GM20431 (cell line): ENCODE results near the gene EYS.

ENCODE experiments used
- in situ Hi-C: fragments of 300-500 bp; cut with MseI, MboI; formaldehyde crosslinking; loops from one replicate; pipeline ENCODE4 v1.15.0; 2020; ENCODE audit warnings: low sequenced_read_pairs; ENCODE audit not compliant: unreplicated experiment

EYS gene

DNA sequence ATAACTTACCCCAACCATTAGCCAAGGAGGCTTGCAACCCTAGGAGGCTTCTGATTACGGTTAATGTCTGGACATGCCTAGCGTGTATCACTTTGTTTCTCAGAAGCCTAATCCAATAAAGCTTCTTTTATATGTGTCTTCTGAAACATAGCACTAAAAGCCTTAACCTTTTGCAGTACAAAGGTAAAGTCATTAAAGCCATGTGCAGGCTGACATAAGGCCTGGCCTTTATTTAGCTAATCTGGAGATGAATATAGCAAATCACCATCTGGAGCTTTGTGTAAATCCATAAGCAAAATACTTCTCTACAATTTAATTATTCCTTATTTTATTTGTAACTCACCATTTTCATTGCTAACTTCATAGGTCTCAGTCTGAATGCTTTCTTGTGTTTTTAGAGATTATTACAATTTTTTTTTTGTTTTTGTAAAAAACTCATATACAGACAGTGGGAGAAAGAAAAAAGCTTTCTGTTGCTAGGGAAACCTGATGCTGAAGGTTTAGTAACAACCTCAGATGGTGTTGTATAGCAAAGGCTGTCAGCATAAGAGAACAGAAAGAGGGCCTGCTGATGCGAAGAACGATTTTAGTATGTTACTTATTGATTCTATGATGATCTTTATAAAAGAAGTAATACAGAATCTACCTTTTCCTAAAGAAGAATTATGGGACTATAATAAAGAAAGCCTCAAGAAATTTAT lies at the start of gene EYS:
Gene EYS (minus strand): TSS at position 101 of the 701 bp plus-strand sequence. CDS start 211,816 bp downstream, outside the sequence.
- in situ Hi-C loops, result no loop called here

DNA sequence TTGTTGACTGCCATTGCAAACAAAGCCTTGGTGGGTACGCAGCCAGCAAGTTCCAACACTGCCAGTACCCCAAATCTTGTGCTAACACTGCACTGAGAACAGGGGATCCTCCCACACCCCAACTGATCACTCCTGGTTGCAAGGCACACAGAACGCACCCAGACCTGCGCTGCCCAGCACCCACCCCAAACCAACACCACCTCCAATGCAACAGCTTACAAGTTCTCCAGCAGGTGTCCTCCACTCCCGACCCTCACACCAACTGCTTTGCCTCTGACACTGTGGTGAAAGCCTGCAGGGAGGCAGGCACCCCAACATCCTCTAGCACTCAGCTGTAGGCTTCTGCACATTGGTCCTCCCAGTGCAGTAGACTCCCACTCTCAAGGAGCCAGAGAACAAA lies 39.3 kb upstream of the EYS start:
- in situ Hi-C loops, result no loop called here

- in situ Hi-C loops, result no loop called here
Measured at GRCh38 chr6:65745614-65746013, 38.6 kb upstream of the EYS start.

GRCh38 chr6:65728879-65729479 lies 22.0 kb upstream of the EYS start:
- in situ Hi-C loops, result no loop called here

DNA sequence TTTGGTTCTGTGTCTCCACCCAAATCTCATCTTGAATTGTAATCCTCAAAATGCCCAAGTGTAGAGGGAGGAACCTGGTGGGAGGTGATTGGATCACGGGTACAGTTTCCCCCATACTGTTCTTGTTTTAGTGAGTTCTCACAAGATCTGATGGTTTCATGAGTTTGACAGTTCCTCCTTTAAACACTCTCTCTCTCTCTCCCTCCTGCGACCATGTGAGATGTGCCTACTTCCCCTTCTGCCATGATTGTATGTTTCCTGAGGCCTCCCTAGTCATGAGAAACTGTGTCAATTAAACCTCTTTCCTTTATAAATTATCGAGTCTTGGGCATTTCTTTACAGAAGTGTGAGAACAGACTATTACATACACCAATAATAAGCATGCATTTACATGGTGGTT lies 12.1 kb upstream of the EYS start:
- in situ Hi-C loops, result no loop called here

DNA sequence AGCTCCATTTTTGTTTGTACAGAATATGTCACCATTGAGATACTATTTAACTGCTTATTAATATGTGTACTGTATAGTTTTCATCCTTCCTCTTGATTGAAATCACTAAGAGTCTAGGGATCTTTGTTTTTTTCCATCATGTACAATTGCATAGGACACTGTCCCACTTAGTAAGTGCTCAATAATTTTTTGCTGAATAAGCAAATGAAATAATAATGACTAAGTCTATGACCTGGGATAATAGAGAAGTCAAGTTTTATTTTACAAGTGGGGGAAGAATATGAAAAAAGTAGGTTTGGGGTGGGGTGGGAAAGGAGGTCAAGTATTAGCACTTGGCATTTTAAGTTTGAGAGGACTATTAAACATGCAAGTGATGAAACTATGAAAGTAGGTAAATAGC lies 4.5 kb upstream of the EYS start:
- in situ Hi-C loops, result no loop called here

DNA sequence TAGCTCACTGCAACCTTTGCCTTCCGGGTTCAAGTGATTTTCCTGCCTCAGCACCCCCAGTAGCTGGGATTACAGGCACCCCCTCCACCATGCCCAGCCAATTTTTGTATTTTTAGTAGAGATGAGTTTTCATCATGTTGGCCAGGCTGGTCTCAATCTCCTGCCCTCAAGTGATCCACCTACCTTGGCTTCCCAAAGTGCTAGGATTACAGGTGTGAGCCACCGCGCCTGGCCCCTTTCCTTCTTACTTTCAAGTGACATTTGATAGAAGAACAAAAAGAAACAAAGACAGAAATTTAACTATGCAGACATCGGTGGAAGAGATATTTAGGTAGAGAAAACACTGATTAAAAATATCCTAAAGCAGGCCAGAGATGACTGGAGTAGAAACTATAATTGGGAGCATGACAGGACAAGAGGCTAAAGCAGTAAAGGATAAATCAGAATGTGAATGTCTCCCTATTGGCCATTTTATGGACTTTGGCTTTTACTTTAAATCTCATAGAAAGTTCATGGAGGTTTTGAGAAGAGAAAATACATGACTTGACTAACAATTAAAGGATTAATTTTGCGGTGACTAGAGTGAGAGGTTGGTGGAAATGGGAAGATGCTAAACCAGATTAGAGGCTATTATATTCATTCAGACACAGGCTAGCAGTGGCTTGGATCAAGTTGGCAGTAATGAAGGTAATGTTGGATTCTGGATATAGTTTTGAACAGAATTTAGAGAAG lies 2.2 kb upstream of the EYS start:
- in situ Hi-C loops, result no loop called here

DNA sequence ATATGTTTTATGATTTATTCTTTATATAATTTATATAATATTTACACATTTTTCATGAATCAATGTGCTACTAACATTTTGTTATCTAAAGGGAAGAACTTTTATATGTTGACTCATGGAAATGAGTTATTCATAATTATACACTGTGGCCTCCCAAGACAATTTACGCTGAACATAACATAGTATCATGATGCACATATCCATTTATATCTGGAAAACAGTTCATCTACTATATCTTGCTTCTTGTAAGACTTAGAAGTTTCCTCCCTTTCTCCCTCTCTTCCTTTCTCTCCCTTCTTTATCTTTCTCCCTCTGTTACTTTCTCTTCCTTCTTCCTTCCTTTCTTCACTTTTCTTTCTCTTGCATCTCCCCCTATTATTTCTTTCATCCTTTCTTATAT lies 1.1 kb upstream of the EYS start:
- in situ Hi-C loops, result no loop called here

DNA sequence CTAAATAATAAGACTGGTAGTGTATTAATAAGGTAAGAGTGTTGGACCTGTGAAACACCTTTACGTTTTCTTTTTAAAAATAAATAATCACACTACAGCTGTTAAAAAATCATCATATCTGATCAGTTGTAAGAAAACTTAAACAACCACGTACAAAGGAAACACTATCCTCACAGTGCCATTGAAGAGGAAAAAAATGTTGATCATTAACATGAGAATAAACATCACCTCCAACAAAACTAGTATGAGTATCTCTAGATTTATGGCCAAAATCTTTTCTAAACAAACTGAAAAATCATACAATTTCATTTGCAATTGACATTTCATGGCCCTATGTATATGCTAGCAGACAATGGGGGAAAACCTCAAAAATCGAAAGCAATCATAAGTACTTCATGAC lies 590 bp downstream of the EYS start:
- in situ Hi-C loops, result no loop called here

GRCh38 chr6:65701325-65701724 lies 5.7 kb downstream of the EYS start:
- in situ Hi-C loops, result no loop called here

DNA sequence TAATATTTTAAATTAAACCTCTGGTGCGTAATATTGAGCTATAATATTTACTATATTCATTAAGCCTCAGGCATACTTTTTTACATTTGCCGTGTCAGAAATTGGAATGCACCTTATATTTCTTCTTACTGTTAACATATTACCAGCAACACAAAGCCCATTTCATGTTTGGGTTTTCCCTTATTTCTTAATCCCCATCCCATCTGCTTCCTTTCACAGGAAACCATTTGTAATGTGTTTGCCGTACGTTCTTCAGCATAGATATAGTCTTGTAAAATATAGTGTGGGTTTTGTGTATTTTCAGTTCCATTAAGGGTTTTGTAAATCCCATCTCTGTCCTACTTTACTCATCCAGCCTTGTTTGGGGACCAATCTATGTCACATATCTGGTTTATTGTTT lies 6.5 kb downstream of the EYS start:
- in situ Hi-C loops, result no loop called here

DNA sequence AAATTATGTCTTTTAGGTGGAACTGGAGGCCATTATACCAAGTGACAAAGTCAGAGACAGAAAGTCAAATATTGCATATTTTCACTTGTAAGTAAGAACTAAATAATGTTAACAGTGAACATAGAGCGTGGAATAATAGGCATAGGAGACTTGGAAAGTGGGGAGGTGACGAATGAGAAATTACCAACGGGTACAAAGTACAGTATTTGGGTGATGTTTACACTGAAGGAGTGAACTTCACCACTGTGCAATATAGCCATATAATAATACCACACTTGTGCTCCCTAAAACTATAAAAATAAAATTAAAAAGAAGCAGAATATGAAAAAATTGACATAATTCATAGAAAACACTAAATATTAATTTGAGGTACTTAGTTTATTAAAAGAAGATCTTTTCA lies 14.9 kb downstream of the EYS start:
- in situ Hi-C loops, result no loop called here

- in situ Hi-C loops, result no loop called here
Measured at GRCh38 chr6:65680232-65680631, 26.8 kb downstream of the EYS start.

DNA sequence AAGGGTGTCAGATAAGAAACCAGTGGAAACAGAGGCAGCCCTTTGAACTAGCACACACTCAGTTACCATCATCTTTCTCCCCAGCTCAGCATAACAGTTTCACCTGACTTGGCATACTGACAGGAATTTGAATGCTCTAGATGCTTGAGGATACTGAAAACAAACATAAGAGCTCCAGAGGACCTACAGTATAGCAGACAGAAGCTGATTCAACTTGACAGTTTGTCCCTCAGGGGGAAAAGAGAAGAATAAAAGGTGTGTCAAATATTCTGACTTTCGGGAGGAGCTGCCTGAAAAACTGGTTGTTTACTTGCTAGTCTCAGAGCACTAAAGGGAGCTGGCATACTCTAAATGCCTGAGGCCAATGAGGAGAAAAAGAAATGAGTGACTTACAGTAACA lies 35.1 kb downstream of the EYS start:
- in situ Hi-C loops, result no loop called here

DNA sequence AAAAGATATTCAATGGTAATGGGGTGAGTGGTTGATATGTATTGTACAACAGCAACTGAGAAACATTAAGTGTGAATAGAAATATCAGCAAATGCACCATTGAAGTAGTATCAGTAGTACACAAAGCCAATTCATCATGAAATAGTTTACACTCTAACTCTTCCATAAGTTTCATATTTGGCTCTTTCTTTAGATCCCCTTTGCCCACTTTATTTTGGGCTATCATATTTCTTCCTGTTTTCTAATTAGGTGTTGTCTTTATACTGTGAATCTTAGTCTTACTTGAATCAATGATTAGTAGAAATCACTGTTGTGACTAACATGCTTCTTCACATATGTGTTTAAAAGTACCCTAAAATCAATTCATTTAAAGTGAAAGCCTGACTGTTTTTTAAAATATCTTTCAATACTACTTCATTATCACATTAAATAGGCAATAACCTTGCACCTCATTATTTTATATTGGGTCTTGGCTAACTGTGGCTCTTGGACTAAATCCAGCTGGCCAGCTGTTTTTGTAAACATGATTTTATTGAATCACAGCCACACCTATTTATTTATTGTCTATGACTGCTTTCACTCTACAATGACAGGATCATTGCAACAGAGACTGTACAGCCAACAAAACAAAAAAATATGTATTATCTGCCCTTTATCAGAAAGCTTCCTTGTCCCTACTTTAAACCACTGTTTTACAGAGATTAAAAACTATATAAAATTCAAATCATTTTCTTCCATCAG lies 38.9 kb downstream of the EYS start:
- in situ Hi-C loops, result no loop called here

DNA sequence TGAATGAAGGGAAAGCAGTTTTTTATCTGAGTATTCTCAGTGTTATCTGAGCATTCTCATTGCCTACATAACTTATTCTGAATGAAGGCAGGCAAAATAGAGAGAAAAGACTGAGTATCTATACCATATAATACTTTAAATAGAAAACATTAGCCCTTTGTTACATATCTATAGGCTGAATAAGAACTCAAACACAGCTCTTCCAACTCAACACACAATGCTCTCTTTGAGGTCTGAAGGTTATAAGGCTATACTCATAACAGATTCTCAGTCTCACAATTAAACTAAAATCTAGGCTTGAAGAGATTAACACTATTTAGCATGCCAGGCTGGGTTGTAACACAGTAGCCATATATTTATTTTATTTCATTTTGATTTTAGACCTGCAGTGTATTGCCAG lies 56.9 kb downstream of the EYS start:
- in situ Hi-C loops, result no loop called here

- in situ Hi-C loops, result no loop called here
Measured at GRCh38 chr6:65649392-65649791, 57.6 kb downstream of the EYS start.

GRCh38 chr6:65646544-65646943 lies 60.5 kb downstream of the EYS start:
- in situ Hi-C loops, result no loop called here

GRCh38 chr6:65642776-65643175 lies 64.2 kb downstream of the EYS start:
- in situ Hi-C loops, result no loop called here

DNA sequence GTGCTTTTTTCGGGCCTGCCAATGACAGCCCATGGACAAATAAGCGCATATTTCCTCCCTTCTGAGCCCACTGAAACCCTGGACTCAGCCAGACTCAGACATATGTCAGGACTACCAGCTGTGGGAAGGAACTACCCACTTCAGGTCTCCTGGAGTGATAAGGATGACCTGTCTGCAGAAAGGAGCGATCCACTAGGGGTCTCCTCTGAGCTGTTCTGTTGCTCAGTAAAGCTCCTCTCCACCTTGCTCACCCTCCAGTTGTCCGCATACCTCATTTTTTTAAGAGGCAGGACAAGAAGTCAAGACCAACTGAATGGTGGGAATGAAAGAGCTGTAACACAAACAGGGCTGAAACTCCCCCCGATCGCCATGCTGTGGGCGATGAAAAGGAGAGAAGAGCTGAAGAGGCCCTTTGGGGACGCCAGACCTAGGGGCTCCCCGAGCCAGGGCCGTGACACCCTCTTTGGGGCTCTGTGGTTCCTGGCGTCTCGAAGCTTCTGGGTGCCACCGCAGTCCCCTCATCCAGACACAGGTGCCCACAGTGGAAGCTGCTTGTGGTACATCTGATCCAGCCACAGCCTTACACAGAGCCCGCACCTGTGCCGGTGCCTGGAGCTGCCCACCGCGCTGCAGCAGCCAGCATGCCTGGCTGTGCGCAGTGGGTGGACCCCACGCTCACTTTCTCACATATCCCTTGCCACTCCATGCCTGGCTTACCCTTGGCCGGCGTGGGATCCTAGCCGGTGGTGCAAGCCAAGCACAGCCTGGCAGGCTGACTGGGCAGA lies 68.8 kb downstream of the EYS start:
- in situ Hi-C loops, result no loop called here
